H1 (cell line): ENCODE data around the gene MARCKS. TPM values are rescaled to one million over a fixed set of nuclear protein-coding genes. Genes with fewer than 3 reads are reported as not detected.

Experiments
- CTCF ChIA-PET: fragments of 300-600 bp; sonication (Branson Sonifier 250); formaldehyde crosslinking; loops from one replicate; lab custom pipeline; 2021; ENCODE audit not compliant: partially characterized antibody; lab: Charles Lee
- POLR2A ChIA-PET: fragments of 300-600 bp; sonication (Branson Sonifier 250); formaldehyde crosslinking; loops from one replicate; lab custom pipeline; 2021; ENCODE audit warnings: inconsistent platforms; ENCODE audit not compliant: partially characterized antibody; lab: Charles Lee
- DNase-seq, 2 experiments: peaks; one replicate each; pipeline versions ENCODE4 v3.0.0 to v3.0.0-alpha.2; 2010 to 2022; ENCODE audit warnings: low spot score in 2 of 2, low read depth in 1 of 2, mixed read lengths in 1 of 2
- FAIRE-seq: peaks from 2 replicates; lab custom pipeline; 2011; peaks lifted over from hg19 to GRCh38; lab: Jason Lieb, UNC
- H2AFZ ChIP-seq: 2 replicates; pipeline ENCODE4 v1.8.1; 2012; ENCODE audit warnings: low read length, inconsistent platforms
- H2AK5ac ChIP-seq: 2 replicates; pipeline ENCODE4 v1.6.1; 2013; ENCODE audit warnings: low read depth, low read length
- H2BK120ac ChIP-seq: replicated peaks from 2 replicates; pipeline ENCODE3; 2013; ENCODE audit warnings: low read depth, low read length, inconsistent platforms
- H2BK12ac ChIP-seq: 2 replicates; pipeline ENCODE4 v1.6.1; 2013; ENCODE audit warnings: low read depth, low read length
- H2BK15ac ChIP-seq: 2 replicates; pipeline ENCODE4 v1.6.1; 2013; ENCODE audit warnings: low read length
- H2BK20ac ChIP-seq: 2 replicates; pipeline ENCODE4 v1.6.1; 2013; ENCODE audit warnings: low read length
- H2BK5ac ChIP-seq: 2 replicates; pipeline ENCODE4 v1.6.1; 2013; ENCODE audit warnings: low read depth, low read length
- H3K14ac ChIP-seq: 2 replicates; pipeline ENCODE4 v1.6.1; 2013; ENCODE audit warnings: inconsistent platforms; ENCODE audit not compliant: insufficient read length
- H3K18ac ChIP-seq: 2 replicates; pipeline ENCODE4 v1.6.1; 2013; ENCODE audit warnings: low read length; ENCODE audit errors: extremely low read depth
- H3K23ac ChIP-seq: 2 replicates; pipeline ENCODE4 v1.6.1; 2013; ENCODE audit warnings: inconsistent platforms; ENCODE audit not compliant: insufficient read length
- H3K23me2 ChIP-seq: 2 replicates; pipeline ENCODE4 v1.6.1; 2013; ENCODE audit warnings: low read depth, low read length
- H3K27ac ChIP-seq: 2 replicates; pipeline ENCODE4 v1.6.1; 2011; ENCODE audit warnings: low read depth, low read length, inconsistent platforms
- H3K27me3 ChIP-seq, 4 experiments: replicated peaks in 1 of 4; 1 replicate in 1 of 4; 2 replicates in 3 of 4; pipeline versions ENCODE4 v1.6.1 to v1.8.1; 2011 to 2013; ENCODE audit warnings: low read length in 3 of 4, mild to moderate bottlenecking in 3 of 4, inconsistent platforms in 2 of 4, mixed read lengths in 2 of 4, moderate library complexity in 1 of 4; ENCODE audit not compliant: control insufficient read depth in 3 of 4, insufficient read depth in 3 of 4; ENCODE audit errors: extremely low read depth in 1 of 4
- H3K36me3 ChIP-seq, 4 experiments: 2 replicates each; pipeline versions ENCODE4 v1.6.1 to v1.8.1; 2011 to 2013; ENCODE audit warnings: mild to moderate bottlenecking in 4 of 4, low read length in 3 of 4, moderate library complexity in 2 of 4, control low read depth in 1 of 4, inconsistent platforms in 1 of 4; ENCODE audit not compliant: insufficient read depth in 4 of 4, control insufficient read depth in 2 of 4
- H3K4ac ChIP-seq: replicated peaks from 2 replicates; pipeline ENCODE3; 2013; ENCODE audit warnings: low read length, low read depth, mixed read lengths, inconsistent platforms; ENCODE audit not compliant: insufficient read length
- H3K4me1 ChIP-seq, 4 experiments: replicated peaks in 1 of 4; 1 replicate in 1 of 4; 2 replicates in 3 of 4; pipeline versions ENCODE4 v1.6.1 to v1.8.1; 2011 to 2013; ENCODE audit warnings: low read length in 3 of 4, inconsistent platforms in 2 of 4, mixed read lengths in 1 of 4; ENCODE audit not compliant: insufficient read depth in 4 of 4, control insufficient read depth in 3 of 4
- H3K4me2 ChIP-seq, 2 experiments: 2 replicates each; pipeline versions ENCODE4 v1.6.1 to v1.8.1; 2011 to 2013; ENCODE audit warnings: low read depth in 2 of 2, low read length in 2 of 2, control low read depth in 1 of 2, inconsistent platforms in 1 of 2, mild to moderate bottlenecking in 1 of 2; ENCODE audit not compliant: insufficient read depth in 1 of 2
- H3K4me3 ChIP-seq, 4 experiments: fragments of 200-600, 300-600 bp in 1 of 4; sonication (generic), shearing (Covaris generic), sonication (Bioruptor Twin) in 1 of 4; 2 replicates each; pipeline versions ENCODE4 v1.5.1 to v1.8.1; 2011 to 2016; ENCODE audit warnings: low read length in 4 of 4, low read depth in 3 of 4, control low read depth in 2 of 4, inconsistent platforms in 2 of 4, mild to moderate bottlenecking in 2 of 4, mixed read lengths in 1 of 4, moderate library complexity in 1 of 4; ENCODE audit not compliant: insufficient read depth in 2 of 4; ENCODE audit errors: extremely low read depth in 1 of 4
- H3K56ac ChIP-seq: replicated peaks from 2 replicates; pipeline ENCODE3; 2013; ENCODE audit warnings: low read depth, mild to moderate bottlenecking, mixed read lengths, low read length, inconsistent platforms; ENCODE audit not compliant: insufficient read length
- H3K79me1 ChIP-seq: 2 replicates; pipeline ENCODE4 v1.6.1; 2013; ENCODE audit warnings: low read depth, low read length, control low read depth
- H3K79me2 ChIP-seq, 2 experiments: 2 replicates each; pipeline versions ENCODE4 v1.6.1 to v1.8.1; 2012 to 2013; ENCODE audit warnings: low read length in 2 of 2, mild to moderate bottlenecking in 2 of 2, inconsistent platforms in 1 of 2; ENCODE audit not compliant: insufficient read depth in 2 of 2, control insufficient read depth in 1 of 2
- H3K9ac ChIP-seq, 4 experiments: replicated peaks in 1 of 4; 1 replicate in 1 of 4; 2 replicates in 3 of 4; pipeline versions ENCODE4 v1.6.1 to v1.8.1; 2011 to 2013; ENCODE audit warnings: low read depth in 3 of 4, low read length in 3 of 4, control low read depth in 2 of 4, mild to moderate bottlenecking in 2 of 4, moderate library complexity in 2 of 4, inconsistent platforms in 1 of 4; ENCODE audit errors: extremely low read depth in 1 of 4
- H3K9me3 ChIP-seq, 2 experiments: 2 replicates each; pipeline versions ENCODE4 v1.6.1 to v1.8.1; 2012 to 2013; ENCODE audit warnings: mild to moderate bottlenecking in 2 of 2, moderate library complexity in 2 of 2, control low read depth in 1 of 2, inconsistent platforms in 1 of 2, low read depth in 1 of 2, low read length in 1 of 2, mixed read lengths in 1 of 2; ENCODE audit not compliant: insufficient read depth in 2 of 2
- H4K20me1 ChIP-seq, 2 experiments: replicated peaks in 1 of 2; 2 replicates each; pipeline versions ENCODE3 to v1.8.1; 2011 to 2013; ENCODE audit warnings: inconsistent platforms in 2 of 2, low read length in 2 of 2, mild to moderate bottlenecking in 1 of 2; ENCODE audit not compliant: insufficient read depth in 2 of 2, control insufficient read depth in 1 of 2
- H4K5ac ChIP-seq: 2 replicates; pipeline ENCODE4 v1.6.1; 2013; ENCODE audit warnings: low read length, low read depth, mixed read lengths, inconsistent platforms; ENCODE audit not compliant: insufficient read length
- H4K8ac ChIP-seq: 2 replicates; pipeline ENCODE4 v1.8.0; 2013; ENCODE audit warnings: mild to moderate bottlenecking, moderate library complexity, low read length, inconsistent platforms; ENCODE audit not compliant: insufficient read depth; ENCODE audit errors: extremely low read depth
- H4K91ac ChIP-seq: replicated peaks from 2 replicates; pipeline ENCODE3; 2013; ENCODE audit warnings: low read length, mixed read lengths, inconsistent platforms; ENCODE audit not compliant: insufficient read length
- ATF3 ChIP-seq: IDR thresholded peaks from 2 replicates; pipeline ENCODE4 v1.6.1; 2011; ENCODE audit warnings: low read depth, mild to moderate bottlenecking, low read length; ENCODE audit not compliant: insufficient read depth
- BRCA1 ChIP-seq: IDR thresholded peaks from 2 replicates; pipeline ENCODE4 v1.6.1; 2012; ENCODE audit warnings: low read depth, low read length, improper control_type of control experiment
- GTF2F1 ChIP-seq: IDR thresholded peaks from 2 replicates; pipeline ENCODE4 v1.6.1; 2012; ENCODE audit warnings: low read depth, low read length, improper control_type of control experiment, borderline replicate concordance
- MAX ChIP-seq: IDR thresholded peaks from 2 replicates; pipeline ENCODE4 v1.6.1; 2012; ENCODE audit warnings: inconsistent platforms
- NANOG ChIP-seq: IDR thresholded peaks from 2 replicates; pipeline ENCODE4 v1.6.1; 2011; ENCODE audit warnings: low read length, low read depth, mild to moderate bottlenecking, inconsistent platforms; ENCODE audit not compliant: insufficient read depth, poor library complexity, severe bottlenecking
- POLR2AphosphoS5 ChIP-seq: IDR thresholded peaks from 2 replicates; pipeline ENCODE4 v1.6.1; 2011; ENCODE audit warnings: low read depth, low read length
- SAP30 ChIP-seq: fragments of 300-600 bp; sonication (generic); IDR thresholded peaks from 2 replicates; pipeline ENCODE4 v1.7.1; 2012; ENCODE audit warnings: low read length, moderate library complexity, mild to moderate bottlenecking, inconsistent platforms; ENCODE audit not compliant: insufficient read depth, insufficient replicate concordance
- SP2 ChIP-seq: IDR thresholded peaks from 2 replicates; pipeline ENCODE4 v1.6.1; 2012; ENCODE audit warnings: mild to moderate bottlenecking, low read length, inconsistent platforms
- TAF7 ChIP-seq: optimal IDR thresholded peaks from 2 replicates; pipeline ENCODE3; 2011; ENCODE audit warnings: low read depth, mild to moderate bottlenecking, inconsistent platforms, low read length, moderate library complexity, borderline replicate concordance
- TCF12 ChIP-seq: IDR thresholded peaks from 2 replicates; pipeline ENCODE4 v1.6.1; 2011; ENCODE audit warnings: low read depth, mild to moderate bottlenecking, low read length
- YY1 ChIP-seq: IDR thresholded peaks from 2 replicates; pipeline ENCODE4 v1.6.1; 2011; ENCODE audit warnings: low read depth, mild to moderate bottlenecking, low read length
- WGBS, 2 experiments: shearing (Covaris generic) in 1 of 2; methylation state at CpG; one replicate each; pipeline versions ENCODE4 v1.1.6 to v1.1.7; 2013 to 2015; ENCODE audit warnings: low lambda C conversion rate in 2 of 2, mixed read lengths in 2 of 2, inconsistent platforms in 1 of 2, low coverage in 1 of 2, missing lambda C conversion rate in 1 of 2; ENCODE audit not compliant: insufficient replicate concordance in 2 of 2, insufficient coverage in 1 of 2, insufficient read length in 1 of 2; ENCODE audit errors: extremely low coverage in 1 of 2, missing lambda C conversion rate in 1 of 2; 5-methylcytosine and 5-hydroxymethylcytosine counted together
- polyA plus RNA-seq, 7 experiments: library from polyadenylated mRNA; depleted of rRNA in 3 of 7; stranded (reverse) in 5 of 7; unstranded in 2 of 7; fragments of >200 nt in 5 of 7; fragments of 200-250 nt in 2 of 7; gene quantifications; 1 replicate in 5 of 7; 2 replicates in 1 of 7; 4 replicates in 1 of 7; pipeline versions ENCODE4 v1.2.1 to v1.2.3, GENCODE V29; 2011 to 2013; ENCODE audit warnings: missing spikeins in 2 of 7, mixed read lengths in 2 of 7
- total RNA-seq: library from RNA; stranded (reverse); fragmentation: NEBNext Ultra II Directional; extraction: Animal tissue kit (Norgen Biotek cat#: 25700); gene quantifications from 2 replicates; pipeline ENCODE4 v1.2.1, GENCODE V29; 2021

The MARCKS gene
- total and polyA plus RNA-seq, 2 of the 8 experiments (the other 6 are each of a cell fraction or from before 2014, with no cell fraction given) = 26.6 to 111 TPM

- CTCF ChIA-PET = interaction anchor here (1.0 to 1.2 kb wide), 3 partner anchors 8 to 43 kb away, joined by 3 read pairs; no protein-coding TSS in a partner anchor
- no peak overlapping the region for H4K5ac ChIP-seq
- WGBS, 2 experiments = 93% methylated on average over 8 of the region's 8 CpGs; no CpG with 5 or more reads in 1 of the 2 experiments
- no peak overlapping the region for H3K27ac ChIP-seq
- no peak overlapping the region for H3K4me3 ChIP-seq
- no peaks in the 10 kb centered on the region for H3K36me3 ChIP-seq
- no peak overlapping the region for H2BK5ac ChIP-seq
- DNase-seq = no peak
- H4K20me1 ChIP-seq = no peaks in the 10 kb centered on the region
- no peak overlapping the region for H3K4ac ChIP-seq
- no peaks in the 10 kb centered on the region for H3K79me1 ChIP-seq
- no peak overlapping the region for H2BK15ac ChIP-seq
- H3K4me2 ChIP-seq = no peak overlapping the region
- H2BK20ac ChIP-seq = no peak overlapping the region
- no peak overlapping the region for H4K91ac ChIP-seq
- H3K27me3 ChIP-seq = no peaks in the 10 kb centered on the region
- no peak overlapping the region for H3K23ac ChIP-seq
- H3K23me2 ChIP-seq = no peaks in the 10 kb centered on the region
- H2BK120ac ChIP-seq = no peak overlapping the region
- peak overlapping the region; percentile 40; the same call in 1 of the 2 replicates for H2AFZ ChIP-seq
- no peak overlapping the region for H3K14ac ChIP-seq
- no peak overlapping the region for H3K56ac ChIP-seq
- no peak overlapping the region for H3K9ac ChIP-seq
- H3K9me3 ChIP-seq = no peaks in the 10 kb centered on the region
- FAIRE-seq = no peak
- H2AK5ac ChIP-seq = no peak overlapping the region
- H3K18ac ChIP-seq = no peak overlapping the region
- H4K8ac ChIP-seq = no peak overlapping the region
- no peak overlapping the region for H2BK12ac ChIP-seq
- no peaks in the 10 kb centered on the region for H3K79me2 ChIP-seq
- H3K4me1 ChIP-seq = no peaks in the 10 kb centered on the region
- POLR2A ChIA-PET = no interaction called here
- TF ChIP-seq SP2 = no peak
- TF ChIP-seq BRCA1 = no peak
- no peak for TF ChIP-seq YY1
- no peak for TF ChIP-seq GTF2F1
- no peak for TF ChIP-seq TCF12
- no peak for TF ChIP-seq ATF3
- no peak for TF ChIP-seq POLR2AphosphoS5
- TF ChIP-seq MAX = no peak
- no peak for TF ChIP-seq SAP30
- TF ChIP-seq NANOG = no peak
- TF ChIP-seq TAF7 = no peak
These were observed 16.0 kb downstream of the MARCKS start for GRCh38 chr6:113873043-113873667.
